Ovary (tissue), 3 donors: ENCODE results near the gene PRPF38B.

ENCODE experiments used
- POLR2A ChIP-seq: fragments of 450-650 bp; IDR thresholded peaks from one replicate; pipeline ENCODE4 v1.6.1; 2017; ENCODE audit warnings: antibody characterized with exemption, mild to moderate bottlenecking, moderate library complexity
- TF ChIP-seq, protein P1 (sequence below), 3 donors: fragments of 450-650 bp in 2 of 3; fragments of 200-600 bp in 1 of 3; IDR thresholded peaks; one replicate each; pipeline versions ENCODE4 v1.5.1 to v1.8.0; 2016 to 2022; ENCODE audit warnings: antibody characterized with exemption in 3 of 3, mild to moderate bottlenecking in 1 of 3
- donor health status: DM: no; HTN: no; CAD: no.

GRCh38 chr1:108701176-108701849 is 9.2 kb downstream of the PRPF38B start:
- TF ChIP-seq, protein P1, sequence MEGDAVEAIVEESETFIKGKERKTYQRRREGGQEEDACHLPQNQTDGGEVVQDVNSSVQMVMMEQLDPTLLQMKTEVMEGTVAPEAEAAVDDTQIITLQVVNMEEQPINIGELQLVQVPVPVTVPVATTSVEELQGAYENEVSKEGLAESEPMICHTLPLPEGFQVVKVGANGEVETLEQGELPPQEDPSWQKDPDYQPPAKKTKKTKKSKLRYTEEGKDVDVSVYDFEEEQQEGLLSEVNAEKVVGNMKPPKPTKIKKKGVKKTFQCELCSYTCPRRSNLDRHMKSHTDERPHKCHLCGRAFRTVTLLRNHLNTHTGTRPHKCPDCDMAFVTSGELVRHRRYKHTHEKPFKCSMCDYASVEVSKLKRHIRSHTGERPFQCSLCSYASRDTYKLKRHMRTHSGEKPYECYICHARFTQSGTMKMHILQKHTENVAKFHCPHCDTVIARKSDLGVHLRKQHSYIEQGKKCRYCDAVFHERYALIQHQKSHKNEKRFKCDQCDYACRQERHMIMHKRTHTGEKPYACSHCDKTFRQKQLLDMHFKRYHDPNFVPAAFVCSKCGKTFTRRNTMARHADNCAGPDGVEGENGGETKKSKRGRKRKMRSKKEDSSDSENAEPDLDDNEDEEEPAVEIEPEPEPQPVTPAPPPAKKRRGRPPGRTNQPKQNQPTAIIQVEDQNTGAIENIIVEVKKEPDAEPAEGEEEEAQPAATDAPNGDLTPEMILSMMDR (IDR thresholded peaks at IDR 0.05): no peak
- TF ChIP-seq POLR2A: no peak
